HepG2 (cell line): ENCODE results near the gene VWA3A. TPM values are rescaled to one million over a fixed set of nuclear protein-coding genes. Genes with fewer than 3 reads are reported as not detected.

ENCODE experiments used
- HDAC2 ChIP-seq: sonication (generic); formaldehyde crosslinking; IDR thresholded peaks from 2 replicates; pipeline ENCODE4 v1.4.0; 2020; ENCODE audit warnings: missing genetic modification reagents
- SP140L ChIP-seq: sonication (generic); formaldehyde crosslinking; IDR thresholded peaks from 2 replicates; pipeline ENCODE4 v1.4.0; 2020; ENCODE audit warnings: missing genetic modification reagents, borderline replicate concordance
- SRF ChIP-seq: IDR thresholded peaks from 2 replicates; pipeline ENCODE4 v1.6.1; 2011; ENCODE audit warnings: mild to moderate bottlenecking, low read depth, low read length, moderate library complexity
- ZMYM4 ChIP-seq: sonication (generic); formaldehyde crosslinking; IDR thresholded peaks from 2 replicates; pipeline ENCODE4 v1.8.1; 2023; ENCODE audit warnings: mild to moderate bottlenecking, missing genetic modification reagents
- ZNF382 ChIP-seq: sonication (generic); formaldehyde crosslinking; IDR thresholded peaks from 2 replicates; pipeline ENCODE4 v1.5.0; 2020; ENCODE audit warnings: missing genetic modification reagents, mild to moderate bottlenecking, borderline replicate concordance
- ZNF407 ChIP-seq: sonication (generic); formaldehyde crosslinking; IDR thresholded peaks from one replicate; pipeline ENCODE4 v1.5.1; 2020; ENCODE audit warnings: mild to moderate bottlenecking, missing genetic modification reagents; ENCODE audit errors: not compliant biosample characterization
- ZNF460 ChIP-seq: sonication (generic); formaldehyde crosslinking; IDR thresholded peaks from 2 replicates; pipeline ENCODE4 v1.5.1; 2020; ENCODE audit warnings: missing genetic modification reagents, mild to moderate bottlenecking, borderline replicate concordance
- ZNF574 ChIP-seq: sonication (generic); formaldehyde crosslinking; IDR thresholded peaks from 2 replicates; pipeline ENCODE4 v1.4.0; 2020; ENCODE audit warnings: missing genetic modification reagents
- ZNF703 ChIP-seq: sonication (generic); formaldehyde crosslinking; IDR thresholded peaks from 2 replicates; pipeline ENCODE4 v1.5.1; 2020; ENCODE audit warnings: missing genetic modification reagents, mild to moderate bottlenecking, moderate library complexity, borderline replicate concordance
- ZNF841 ChIP-seq: sonication (generic); formaldehyde crosslinking; IDR thresholded peaks from 2 replicates; pipeline ENCODE4 v1.8.1; 2023; ENCODE audit warnings: missing genetic modification reagents, borderline replicate concordance
- polyA plus RNA-seq, 8 experiments: library from polyadenylated mRNA; depleted of rRNA in 3 of 8; stranded (reverse) in 7 of 8; unstranded in 1 of 8; fragments of >200 nt; fragmentation: Illumina TruSeq in 4 of 8; extraction: Trizol in 4 of 8; gene quantifications; 2 replicates each; pipeline versions ENCODE4 v1.2.1 to v1.2.3, GENCODE V29; 2011 to 2016; ENCODE audit warnings: low read depth in 4 of 8, missing spikeins in 1 of 8, mixed read lengths in 1 of 8; ENCODE audit not compliant: insufficient read depth in 1 of 8
- total RNA-seq, 5 experiments: library from RNA; depleted of rRNA; stranded (reverse); fragments of >200 nt; fragmentation: Illumina TruSeq; extraction: Trizol; gene quantifications; 2 replicates each; pipeline ENCODE4 v1.2.3, GENCODE V29; 2016; ENCODE audit warnings: low read depth in 1 of 5
- TF ChIP-seq, protein P1 (sequence below): IDR thresholded peaks from 2 replicates; pipeline ENCODE4 v1.6.1; 2018; ENCODE audit warnings: missing genetic modification reagents
- TF ChIP-seq, protein P2 (sequence below): sonication (generic); formaldehyde crosslinking; conservative IDR thresholded peaks from 2 replicates; pipeline ENCODE4 v1.4.0; 2020; ENCODE audit warnings: mild to moderate bottlenecking, missing genetic modification reagents, moderate library complexity

Gene VWA3A
- total and polyA plus RNA-seq, 2 of the 13 experiments (the other 11 are each of a cell fraction or from before 2014, with no cell fraction given) = 0.03 to 0.07 TPM

DNA sequence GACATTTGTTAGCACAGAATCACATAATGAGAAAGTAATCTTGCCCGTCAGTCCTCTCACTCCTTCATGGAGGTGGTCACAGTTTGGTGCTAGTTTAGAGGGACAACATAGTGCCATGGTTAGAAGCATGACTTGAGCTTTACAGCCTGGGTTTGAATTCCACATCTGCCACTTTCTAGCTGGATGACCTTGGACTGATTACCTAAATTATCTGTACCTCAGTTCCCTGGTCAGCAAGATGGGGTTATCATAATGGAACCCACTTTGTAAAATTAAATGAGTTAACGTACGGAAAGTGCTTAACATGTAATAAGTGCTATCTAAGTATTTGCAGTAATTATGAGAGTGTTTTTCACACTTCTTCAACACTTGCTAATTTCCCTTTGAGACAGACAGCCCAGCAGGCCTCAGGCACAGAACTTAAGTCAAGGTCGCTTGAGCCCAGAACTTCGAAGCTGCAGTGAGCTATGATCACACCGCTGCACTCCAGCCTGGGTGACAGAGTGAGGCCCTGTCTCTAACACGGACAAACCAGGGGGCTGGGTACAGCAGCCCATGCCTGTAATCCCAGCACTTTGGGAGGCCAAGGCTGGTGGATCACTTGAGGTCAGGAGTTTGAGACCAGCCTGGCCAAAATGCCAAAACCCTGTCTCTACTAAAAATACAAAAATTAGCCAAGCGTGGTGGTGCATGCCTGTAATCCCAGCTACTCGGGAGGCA, 7.1 kb downstream of the VWA3A start (continued):
- TF ChIP-seq ZNF574 (CRISPR knock-in tag) (0 out of 2 replicates have a peak, but pooled peaks have one; percentile 14), HDAC2 (no peak), ZNF407 (CRISPR knock-in tag) (peak; percentile 26), SRF (no peak), ZNF841 (CRISPR knock-in tag) (no peak), ZNF382 (CRISPR knock-in tag) (no peak), ZNF703 (CRISPR knock-in tag) (no peak), ZNF460 (CRISPR knock-in tag) (peak; percentile 28; the same call in 1 of the 2 replicates), SP140L (no peak), ZMYM4 (CRISPR knock-in tag) (0 out of 2 replicates have a peak, but pooled peaks have one; percentile 19)
- TF ChIP-seq, protein P1, sequence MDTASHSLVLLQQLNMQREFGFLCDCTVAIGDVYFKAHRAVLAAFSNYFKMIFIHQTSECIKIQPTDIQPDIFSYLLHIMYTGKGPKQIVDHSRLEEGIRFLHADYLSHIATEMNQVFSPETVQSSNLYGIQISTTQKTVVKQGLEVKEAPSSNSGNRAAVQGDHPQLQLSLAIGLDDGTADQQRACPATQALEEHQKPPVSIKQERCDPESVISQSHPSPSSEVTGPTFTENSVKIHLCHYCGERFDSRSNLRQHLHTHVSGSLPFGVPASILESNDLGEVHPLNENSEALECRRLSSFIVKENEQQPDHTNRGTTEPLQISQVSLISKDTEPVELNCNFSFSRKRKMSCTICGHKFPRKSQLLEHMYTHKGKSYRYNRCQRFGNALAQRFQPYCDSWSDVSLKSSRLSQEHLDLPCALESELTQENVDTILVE (CRISPR knock-in tag) = no peak
- TF ChIP-seq, protein P2, sequence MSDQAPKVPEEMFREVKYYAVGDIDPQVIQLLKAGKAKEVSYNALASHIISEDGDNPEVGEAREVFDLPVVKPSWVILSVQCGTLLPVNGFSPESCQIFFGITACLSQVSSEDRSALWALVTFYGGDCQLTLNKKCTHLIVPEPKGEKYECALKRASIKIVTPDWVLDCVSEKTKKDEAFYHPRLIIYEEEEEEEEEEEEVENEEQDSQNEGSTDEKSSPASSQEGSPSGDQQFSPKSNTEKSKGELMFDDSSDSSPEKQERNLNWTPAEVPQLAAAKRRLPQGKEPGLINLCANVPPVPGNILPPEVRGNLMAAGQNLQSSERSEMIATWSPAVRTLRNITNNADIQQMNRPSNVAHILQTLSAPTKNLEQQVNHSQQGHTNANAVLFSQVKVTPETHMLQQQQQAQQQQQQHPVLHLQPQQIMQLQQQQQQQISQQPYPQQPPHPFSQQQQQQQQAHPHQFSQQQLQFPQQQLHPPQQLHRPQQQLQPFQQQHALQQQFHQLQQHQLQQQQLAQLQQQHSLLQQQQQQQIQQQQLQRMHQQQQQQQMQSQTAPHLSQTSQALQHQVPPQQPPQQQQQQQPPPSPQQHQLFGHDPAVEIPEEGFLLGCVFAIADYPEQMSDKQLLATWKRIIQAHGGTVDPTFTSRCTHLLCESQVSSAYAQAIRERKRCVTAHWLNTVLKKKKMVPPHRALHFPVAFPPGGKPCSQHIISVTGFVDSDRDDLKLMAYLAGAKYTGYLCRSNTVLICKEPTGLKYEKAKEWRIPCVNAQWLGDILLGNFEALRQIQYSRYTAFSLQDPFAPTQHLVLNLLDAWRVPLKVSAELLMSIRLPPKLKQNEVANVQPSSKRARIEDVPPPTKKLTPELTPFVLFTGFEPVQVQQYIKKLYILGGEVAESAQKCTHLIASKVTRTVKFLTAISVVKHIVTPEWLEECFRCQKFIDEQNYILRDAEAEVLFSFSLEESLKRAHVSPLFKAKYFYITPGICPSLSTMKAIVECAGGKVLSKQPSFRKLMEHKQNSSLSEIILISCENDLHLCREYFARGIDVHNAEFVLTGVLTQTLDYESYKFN (CRISPR knock-in tag) = peak; percentile 17; the same call in 1 of the 2 replicates
